ENCODE measurements around the gene KSR1.
"Not testable (repeated sequence)": the region's sequence is repeated elsewhere in the genome, so short reads cannot be mapped to it uniquely, and the experiment has no call there.

The KSR1 gene

GRCh38 chr17:27494192-27495091 lies 38.2 kb downstream of the KSR1 start:
- no peak for DNase-seq (ENCODE audit: low spot score)

DNA sequence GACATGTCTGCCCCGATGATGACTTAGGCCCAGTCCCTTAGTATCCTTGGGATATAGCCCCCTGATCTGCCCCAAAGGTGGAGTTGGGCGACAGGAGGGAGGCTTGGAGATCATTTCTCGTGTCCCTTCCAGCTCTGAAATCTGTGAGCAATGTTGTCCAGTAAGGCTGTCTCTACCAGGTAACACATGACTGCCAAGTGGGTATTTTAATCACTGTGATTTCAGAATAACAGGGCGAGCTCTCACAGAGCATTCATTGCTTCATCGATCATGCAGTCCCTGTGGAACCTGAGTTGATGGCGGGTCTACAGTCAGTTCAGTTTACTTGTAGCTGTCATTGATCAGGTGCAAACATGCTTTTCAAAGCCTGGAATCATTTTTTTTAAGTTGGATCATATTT lies 39.2 kb downstream of the KSR1 start:
- no peak for DNase-seq (ENCODE audit: low spot score)

DNA sequence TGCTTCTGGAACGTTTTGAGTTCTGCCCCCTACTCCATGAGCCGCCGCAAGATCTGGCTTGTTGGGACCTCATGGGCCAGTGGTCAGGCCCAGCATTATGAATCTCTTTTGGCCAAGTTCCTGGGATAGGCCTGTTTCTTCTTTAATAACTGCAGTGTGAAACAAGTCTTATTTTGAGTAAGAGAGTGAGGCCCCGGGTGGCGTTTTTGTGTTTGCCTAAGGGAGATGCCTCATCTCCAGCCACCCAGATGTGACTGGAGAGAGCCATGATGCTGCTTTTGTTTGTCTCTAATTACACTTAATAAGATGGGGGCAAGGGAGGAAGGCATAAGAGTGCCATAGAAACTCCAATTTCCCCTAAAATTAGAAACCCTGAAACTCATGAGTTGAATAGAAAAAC lies 39.8 kb downstream of the KSR1 start:
- DNase-seq (ENCODE audit: low spot score) = no peak

DNA sequence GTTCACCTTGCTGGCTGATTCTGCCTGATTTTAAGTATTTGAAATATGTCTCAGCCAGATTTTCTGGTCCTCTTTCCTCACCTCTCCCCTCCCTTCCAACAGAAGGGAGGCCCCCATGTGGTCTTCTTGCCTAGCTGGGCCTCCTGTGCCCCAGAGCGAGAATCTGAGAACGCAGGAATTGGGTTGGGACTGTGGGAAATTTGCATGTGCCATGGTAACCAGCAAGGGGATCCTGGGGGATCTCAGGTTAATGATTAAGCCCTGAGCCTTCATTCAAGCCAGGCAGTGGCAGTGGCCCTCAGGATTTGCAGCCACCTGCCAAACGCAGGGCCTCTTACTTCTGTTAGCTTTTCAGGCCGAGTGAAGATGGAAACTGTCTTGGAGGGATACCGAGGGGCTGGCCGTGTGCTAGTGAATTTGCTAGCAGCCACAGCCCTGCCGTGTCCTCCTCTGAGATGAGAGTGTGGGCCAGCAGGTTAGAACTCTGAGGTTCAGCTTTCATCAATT lies 40.2 kb downstream of the KSR1 start:
- DNase-seq (ENCODE audit: low spot score) = no peak

DNA sequence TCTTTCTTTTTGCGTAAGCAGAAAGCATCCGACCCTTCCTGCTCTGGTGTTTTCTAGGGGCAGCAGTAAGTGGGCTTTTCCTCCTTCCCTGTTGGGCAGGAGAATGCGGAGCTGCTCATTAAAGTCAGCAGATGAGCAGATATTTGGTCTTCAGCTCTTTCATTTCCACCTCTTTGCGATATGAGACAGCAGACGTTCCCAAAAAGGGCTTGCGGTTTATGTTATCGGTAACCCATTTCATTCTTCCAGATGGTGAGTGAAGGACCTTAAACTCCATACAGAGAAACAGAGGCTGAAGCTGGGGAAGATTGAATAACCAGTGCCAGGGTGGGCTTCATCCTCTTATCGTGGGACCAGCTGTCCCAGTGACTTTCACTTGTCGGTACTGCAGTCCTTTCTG lies 40.7 kb downstream of the KSR1 start:
- no peak for DNase-seq (ENCODE audit: low spot score)

- DNase-seq (ENCODE audit: low spot score) = no peak
These were observed 41.4 kb downstream of the KSR1 start for GRCh38 chr17:27497696-27498095.

DNA sequence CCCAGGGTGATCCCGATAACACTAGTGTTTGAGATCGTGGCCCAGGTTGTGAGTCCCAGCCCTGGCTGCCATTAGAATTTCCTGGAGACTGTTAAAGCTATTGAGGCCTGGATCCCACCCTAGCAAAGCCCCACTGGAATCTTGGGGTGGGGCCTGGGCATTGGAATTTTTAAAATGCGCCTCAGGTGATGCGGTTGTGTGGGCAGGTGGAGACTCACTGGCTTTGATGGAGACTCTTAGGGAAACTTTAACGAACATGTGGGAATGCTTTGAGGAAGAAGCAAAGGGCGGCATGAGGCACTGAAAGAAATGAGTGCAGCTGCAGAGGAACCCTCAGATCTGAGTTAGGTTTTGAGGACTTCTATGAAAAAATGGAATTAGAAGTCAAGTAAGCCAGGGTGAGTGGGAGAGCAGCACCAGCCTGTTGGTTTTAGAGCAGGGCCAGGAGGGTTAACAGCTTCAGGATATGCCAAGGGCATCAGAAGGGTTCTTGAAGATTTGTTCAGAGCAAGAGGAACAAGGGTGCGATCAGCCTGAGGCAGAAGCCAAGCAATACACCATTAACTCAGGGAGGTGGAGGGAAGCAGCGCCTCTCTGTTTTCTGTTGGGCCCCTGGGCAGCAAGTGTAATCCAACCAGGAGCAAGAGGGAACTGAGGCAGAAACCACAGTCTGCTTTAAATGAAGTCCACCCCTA lies 42.5 kb downstream of the KSR1 start:
- no peak for DNase-seq (ENCODE audit: low spot score)

DNA sequence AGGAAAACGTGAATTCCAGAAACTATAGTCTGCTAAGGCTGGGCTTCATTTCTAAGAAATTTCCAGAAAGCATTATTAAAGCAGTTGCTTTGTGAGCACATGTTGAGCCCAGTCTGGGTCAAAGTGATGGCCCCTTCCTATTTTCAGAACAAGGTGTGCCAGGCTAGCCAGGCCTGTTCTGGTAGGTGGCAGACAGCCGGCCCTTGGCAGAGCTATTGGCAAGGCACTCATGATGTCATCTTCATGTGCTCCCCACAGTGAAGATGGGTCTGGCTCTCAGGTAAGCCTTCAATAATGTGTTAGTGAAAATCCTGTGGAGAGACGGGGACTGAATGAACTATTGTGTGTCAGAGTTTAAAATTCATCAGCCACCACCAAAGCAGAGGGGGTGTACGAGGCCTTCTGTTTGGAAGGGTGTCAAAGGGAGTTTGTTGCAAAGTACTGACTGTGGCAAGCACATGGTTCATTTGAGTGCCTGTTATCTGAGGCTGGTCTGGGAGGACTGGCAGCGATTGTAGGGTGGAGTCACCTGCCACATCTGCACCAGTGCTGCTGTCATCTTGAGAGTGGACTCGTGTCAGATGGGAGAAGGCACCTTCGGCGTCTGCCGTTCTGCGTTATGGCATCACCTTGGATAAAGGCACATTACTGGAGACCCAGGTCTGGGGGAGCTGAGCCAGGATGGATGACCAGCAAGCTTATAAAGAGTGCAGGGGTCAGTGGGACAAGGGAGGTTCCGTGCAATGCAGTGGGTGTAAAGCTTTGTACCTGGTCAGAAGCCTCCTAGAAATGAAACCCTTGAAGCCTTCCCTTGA lies 43.4 kb downstream of the KSR1 start:
- DNase-seq (ENCODE audit: low spot score) = no peak

GRCh38 chr17:27501338-27501737 lies 45.1 kb downstream of the KSR1 start:
- not testable (repeated sequence) for DNase-seq (ENCODE audit: low spot score)

- DNase-seq (ENCODE audit: low spot score) = no peak
These were observed 46.5 kb downstream of the KSR1 start for GRCh38 chr17:27502526-27503324.

DNA sequence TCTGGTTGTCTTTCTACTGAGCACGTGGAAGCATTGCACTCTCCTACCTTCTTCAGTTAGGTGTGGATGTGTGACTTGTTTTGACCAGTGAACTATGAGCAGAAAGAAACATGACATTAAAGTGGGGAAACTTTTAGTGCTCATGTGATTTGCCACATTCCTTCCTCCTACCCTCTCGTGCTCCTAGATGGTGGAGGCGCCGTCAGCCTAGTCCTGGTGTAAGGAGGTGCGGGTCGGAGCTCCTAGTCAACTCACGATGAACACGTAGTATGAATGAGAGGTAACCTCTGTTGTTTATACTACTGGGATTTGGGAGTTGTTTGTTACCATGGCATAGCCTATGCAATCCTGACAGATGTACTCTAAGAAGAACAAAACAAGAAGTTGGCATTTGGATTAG lies 47.4 kb downstream of the KSR1 start:
- DNase-seq (ENCODE audit: low spot score) = no peak

GRCh38 chr17:27504188-27504995 lies 48.1 kb downstream of the KSR1 start:
- no peak for DNase-seq (ENCODE audit: low spot score)

DNA sequence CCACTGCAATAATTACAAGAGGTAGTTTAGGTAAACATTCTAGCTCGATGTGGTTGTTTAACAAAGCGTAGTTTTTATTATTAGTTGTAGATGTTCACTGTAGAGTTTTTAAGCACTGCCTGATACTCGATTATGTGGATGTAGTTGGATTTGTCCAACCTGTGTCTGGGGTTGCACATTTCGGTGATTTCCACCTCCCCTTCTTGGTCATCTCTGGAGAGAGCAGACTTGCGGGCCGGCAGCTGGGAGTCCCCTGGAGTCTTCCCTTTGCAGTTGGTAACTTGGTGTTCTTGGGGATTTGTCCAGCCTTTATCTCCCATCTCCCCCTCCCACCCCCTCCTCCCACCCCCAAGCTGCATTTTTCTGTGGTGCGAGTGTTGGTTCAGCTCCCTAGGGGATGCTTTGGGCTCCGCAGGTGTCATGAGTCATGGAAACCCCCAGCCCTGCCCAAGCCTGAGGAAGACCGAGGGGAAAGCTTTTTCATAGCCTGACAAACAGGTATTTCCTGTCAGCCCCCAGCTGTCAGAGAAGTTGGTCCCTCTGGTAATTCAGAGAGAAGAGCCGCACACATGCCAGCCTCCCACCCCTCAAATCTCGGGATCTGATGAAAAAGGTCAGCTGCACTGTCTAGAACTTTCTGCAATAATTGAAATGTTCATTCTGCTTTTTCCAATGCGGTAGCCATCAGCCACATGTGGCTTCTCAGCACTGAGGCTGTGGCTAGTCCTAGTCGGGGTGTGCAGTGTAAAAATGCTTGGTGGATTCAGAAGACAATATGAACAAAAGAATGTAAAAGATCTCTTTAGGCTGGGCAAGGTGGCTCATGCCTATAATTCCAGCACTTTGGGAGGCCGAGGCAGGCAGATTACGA lies 50.3 kb downstream of the KSR1 start:
- DNase-seq (ENCODE audit: low spot score) = no peak

DNA sequence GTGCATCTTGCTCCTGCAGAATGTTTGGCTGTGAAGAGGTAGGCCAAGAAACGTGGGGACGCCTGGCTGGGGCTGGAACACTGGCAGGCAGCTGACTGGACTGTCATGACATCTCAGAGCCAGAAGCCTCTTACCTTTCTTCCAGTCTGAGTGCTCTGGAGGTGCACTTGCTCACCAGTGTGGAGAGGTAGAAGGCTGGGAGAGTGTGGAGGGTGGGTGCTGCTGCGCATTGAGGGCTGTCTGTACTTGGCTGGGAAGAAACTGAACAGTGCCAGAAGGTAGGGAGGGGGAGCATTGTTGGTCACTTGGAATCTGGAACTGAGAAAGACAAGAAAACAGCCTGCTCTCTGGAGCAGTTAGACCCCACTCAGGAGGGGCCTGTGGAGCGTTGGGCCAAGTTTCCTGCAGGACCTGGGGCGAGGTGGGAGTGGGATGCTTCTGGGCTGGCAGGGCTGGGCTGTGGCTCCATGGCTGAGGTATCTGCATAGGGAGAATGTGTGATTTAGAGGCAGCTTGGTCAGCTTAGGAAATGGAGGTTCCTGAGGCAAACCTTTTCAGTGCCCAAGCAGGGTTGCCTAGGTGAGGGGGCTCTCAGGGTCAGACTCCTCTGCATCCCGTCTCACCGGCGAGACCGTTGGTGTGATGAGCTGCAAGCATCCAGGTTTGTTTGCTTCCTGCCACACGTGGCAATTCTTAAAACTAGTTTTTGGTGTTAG lies 55.1 kb downstream of the KSR1 start:
- no peak for DNase-seq (ENCODE audit: low spot score)

DNA sequence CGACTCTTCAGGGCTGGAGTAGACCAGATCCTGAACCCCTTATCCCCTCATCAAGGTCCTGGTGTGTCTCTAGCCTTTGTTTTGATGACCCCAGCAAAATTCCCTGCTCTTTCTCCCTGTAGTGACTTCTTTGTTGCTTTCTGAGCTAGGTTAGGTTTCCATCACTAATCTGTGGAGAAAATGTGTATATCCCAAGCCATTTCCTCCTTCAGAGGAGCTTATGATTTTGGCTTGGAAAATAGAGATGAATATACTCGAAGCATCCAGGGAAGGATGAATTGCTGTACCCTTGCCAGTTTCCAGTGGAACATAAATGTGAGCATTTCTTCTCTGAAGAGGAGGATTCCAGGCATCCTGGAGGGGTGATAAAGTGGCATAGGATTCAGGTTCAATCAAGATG lies 55.8 kb downstream of the KSR1 start:
- no peak for DNase-seq (ENCODE audit: low spot score)

GRCh38 chr17:27512511-27513346 lies 56.5 kb downstream of the KSR1 start:
- DNase-seq (ENCODE audit: low spot score) = no peak

GRCh38 chr17:27513849-27514248 lies 57.6 kb downstream of the KSR1 start:
- DNase-seq (ENCODE audit: low spot score) = no peak
